ENCODE results near the gene ZCCHC7.
"Not testable (repeated sequence)": the region's sequence is repeated elsewhere in the genome, so short reads cannot be mapped to it uniquely, and the experiment has no call there.

Gene ZCCHC7

DNA sequence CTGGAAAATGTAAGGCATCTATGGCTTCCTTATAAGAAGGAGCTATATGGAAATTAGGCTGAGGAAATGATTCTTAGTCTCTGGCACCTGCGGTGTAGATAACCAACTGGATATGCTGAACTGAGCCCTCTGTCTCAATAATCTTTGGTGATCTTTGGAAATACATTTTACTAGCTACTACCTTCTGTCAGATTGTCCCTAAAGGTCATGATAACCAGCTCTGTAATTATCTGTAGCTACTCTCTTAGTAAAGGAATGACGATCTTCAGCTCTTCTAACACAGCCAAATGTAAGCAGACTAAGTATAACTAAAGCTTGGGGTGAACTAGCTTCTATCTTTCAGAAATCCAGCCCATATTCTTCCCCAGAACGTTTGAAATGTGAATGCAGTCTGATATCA is 177.2 kb downstream of the ZCCHC7 start:
- TF ChIP-seq, protein P1, sequence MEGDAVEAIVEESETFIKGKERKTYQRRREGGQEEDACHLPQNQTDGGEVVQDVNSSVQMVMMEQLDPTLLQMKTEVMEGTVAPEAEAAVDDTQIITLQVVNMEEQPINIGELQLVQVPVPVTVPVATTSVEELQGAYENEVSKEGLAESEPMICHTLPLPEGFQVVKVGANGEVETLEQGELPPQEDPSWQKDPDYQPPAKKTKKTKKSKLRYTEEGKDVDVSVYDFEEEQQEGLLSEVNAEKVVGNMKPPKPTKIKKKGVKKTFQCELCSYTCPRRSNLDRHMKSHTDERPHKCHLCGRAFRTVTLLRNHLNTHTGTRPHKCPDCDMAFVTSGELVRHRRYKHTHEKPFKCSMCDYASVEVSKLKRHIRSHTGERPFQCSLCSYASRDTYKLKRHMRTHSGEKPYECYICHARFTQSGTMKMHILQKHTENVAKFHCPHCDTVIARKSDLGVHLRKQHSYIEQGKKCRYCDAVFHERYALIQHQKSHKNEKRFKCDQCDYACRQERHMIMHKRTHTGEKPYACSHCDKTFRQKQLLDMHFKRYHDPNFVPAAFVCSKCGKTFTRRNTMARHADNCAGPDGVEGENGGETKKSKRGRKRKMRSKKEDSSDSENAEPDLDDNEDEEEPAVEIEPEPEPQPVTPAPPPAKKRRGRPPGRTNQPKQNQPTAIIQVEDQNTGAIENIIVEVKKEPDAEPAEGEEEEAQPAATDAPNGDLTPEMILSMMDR (conservative IDR thresholded peaks at IDR 0.05; ENCODE audit: control insufficient read depth, insufficient read depth, low read depth, low read length): no peak
- H3K4me3 ChIP-seq (ENCODE audit: control insufficient read depth, low read depth, low read length): no peak overlapping the region
- DNase-seq (ENCODE audit: low read depth): no peak

DNA sequence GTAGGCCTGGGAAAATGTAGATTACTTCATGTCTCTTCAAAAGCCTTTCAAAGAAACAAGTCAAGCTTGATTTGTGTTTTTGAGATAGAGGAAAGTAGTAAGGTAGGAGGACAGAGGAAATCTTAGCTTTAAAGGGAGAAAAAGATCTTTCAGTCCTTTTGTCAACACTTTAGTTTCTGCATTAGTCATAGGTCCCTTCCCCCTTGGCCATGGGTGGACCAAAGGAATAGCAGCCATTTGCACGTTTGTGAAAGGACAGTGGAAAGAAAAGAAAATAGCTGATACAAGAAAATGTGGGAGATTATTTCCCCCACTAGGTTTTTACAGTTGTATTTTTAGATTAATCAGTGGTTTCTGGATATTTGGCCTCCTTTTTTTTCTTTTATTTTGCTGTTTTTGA is 180.2 kb downstream of the ZCCHC7 start:
- peak; percentile 49 for DNase-seq (ENCODE audit: low read depth)
- TF ChIP-seq, protein P1 (conservative IDR thresholded peaks at IDR 0.05; ENCODE audit: control insufficient read depth, insufficient read depth, low read depth, low read length): no peak
- H3K4me3 ChIP-seq (ENCODE audit: control insufficient read depth, low read depth, low read length): no peak overlapping the region

DNA sequence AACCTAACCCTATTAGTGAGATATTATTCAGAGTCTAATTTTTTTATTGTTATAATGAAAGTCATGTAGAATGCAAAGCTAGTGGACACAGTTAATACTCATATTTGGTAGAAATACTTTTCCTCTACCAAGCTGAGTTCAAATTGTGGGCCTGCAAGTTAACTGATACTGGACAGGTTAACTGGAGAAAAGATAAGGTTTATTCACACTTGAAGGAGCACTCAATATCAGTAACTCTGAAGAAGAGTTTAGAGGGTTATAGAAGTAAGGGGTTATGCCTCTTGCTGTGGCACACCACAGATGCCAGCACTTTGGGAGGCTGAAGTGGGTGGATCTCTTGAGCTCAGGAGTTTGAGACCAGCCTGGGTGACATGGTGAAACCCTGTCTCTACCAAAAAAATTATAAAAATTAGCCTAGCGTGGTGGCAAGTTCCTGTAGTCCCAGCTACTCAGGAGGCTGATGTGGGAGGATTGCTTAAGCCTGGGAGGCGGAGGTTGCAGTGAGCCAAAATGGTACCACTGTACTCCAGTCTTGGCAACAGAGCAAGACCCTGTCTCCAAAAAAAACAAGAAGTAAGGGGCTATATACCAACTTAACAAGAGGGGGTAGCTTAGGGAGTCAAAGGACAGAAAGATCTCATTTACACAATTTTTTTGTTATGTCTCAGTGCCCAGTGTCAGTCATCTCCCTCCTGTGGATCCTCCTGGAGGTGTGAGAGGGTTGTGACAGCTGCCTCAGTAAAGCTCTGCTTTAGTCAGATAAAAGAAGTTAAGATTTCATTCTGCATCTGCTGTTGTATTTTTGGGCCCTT is 180.9 kb downstream of the ZCCHC7 start:
- H3K4me3 ChIP-seq (ENCODE audit: control insufficient read depth, low read depth, low read length): no peak overlapping the region
- DNase-seq (ENCODE audit: low read depth): no peak
- TF ChIP-seq, protein P1 (conservative IDR thresholded peaks at IDR 0.05; ENCODE audit: control insufficient read depth, insufficient read depth, low read depth, low read length): no peak

DNA sequence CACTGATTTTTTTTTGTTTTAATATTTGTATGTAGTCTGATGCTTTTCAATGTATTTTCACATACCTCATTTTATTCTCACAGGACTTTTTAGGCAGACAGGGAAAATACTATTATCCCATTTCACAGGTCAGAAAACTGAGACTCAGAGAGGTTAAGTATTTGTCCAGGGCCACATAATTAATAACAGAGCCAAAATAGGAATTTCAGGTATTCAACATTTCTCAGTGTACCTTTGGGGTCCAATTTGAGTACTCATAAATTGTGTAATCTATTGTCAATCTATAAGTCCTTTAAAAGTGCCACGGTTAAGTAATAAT is 181.4 kb downstream of the ZCCHC7 start:
- TF ChIP-seq, protein P1 (conservative IDR thresholded peaks at IDR 0.05; ENCODE audit: control insufficient read depth, insufficient read depth, low read depth, low read length): no peak
- no peak overlapping the region for H3K4me3 ChIP-seq (ENCODE audit: control insufficient read depth, low read depth, low read length)
- DNase-seq (ENCODE audit: low read depth): no peak

DNA sequence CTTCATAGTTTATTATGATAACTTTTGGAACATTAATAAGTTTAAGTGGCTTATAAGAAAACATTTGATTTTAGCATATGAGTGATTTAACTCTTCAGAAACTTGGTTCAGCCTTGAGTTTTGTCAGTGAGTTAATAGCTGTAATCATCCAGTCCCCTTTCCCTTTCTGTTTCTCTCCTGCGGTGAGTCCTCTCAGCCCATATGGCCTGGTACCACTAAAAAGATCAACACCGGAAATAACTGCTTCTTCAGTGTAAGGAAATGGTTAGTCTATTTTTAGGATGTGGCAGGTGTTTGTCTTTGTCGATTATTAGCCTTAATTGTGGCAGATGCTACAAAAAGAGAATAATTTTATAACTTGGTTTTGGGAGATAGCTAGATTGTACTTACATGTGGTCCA is 181.9 kb downstream of the ZCCHC7 start:
- DNase-seq (ENCODE audit: low read depth): no peak
- no peak overlapping the region for H3K4me3 ChIP-seq (ENCODE audit: control insufficient read depth, low read depth, low read length)
- TF ChIP-seq, protein P1 (conservative IDR thresholded peaks at IDR 0.05; ENCODE audit: control insufficient read depth, insufficient read depth, low read depth, low read length): no peak

DNA sequence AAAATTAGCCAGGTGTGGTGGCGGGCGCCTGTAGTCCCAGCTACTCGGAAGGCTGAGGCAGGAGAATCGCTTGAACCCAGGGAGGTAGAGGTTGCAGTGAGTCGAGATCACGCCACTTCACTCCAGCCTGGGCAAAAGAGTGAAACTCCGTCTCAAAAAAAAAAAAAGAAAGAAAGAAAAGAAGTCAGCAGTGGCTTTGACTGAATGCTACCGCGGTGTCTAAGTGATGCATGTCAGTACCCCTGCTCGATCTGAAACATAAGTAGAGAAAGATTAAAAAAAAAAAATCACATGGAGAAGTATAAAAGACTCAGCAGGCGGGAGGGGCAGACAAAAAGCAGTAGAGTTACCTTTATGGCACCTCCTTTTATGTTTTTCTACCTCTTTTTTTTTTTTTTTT is 182.9 kb downstream of the ZCCHC7 start:
- DNase-seq (ENCODE audit: low read depth); H3K4me3 ChIP-seq (ENCODE audit: control insufficient read depth, low read depth, low read length): not testable (repeated sequence)

DNA sequence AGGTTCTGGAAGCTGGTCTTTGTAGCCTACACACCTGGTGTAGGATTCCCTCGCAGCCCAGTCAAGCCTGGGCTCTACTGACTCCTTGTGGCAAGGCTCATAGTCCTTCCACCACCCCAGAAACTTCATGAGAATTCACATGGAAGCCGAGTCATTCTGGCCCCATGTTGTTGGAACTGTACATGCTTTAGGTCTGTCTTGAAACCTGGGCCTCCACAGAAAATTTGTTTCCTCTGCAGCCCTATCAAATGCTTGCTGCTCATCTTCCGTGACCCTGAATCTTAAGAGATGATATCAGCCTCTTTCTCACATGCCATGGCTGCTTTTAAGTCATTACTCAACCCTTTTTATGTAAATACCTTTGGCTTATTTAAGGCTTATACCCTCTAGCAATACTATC is 188.8 kb downstream of the ZCCHC7 start:
- H3K4me3 ChIP-seq (ENCODE audit: control insufficient read depth, low read depth, low read length): no peak overlapping the region
- TF ChIP-seq, protein P1 (conservative IDR thresholded peaks at IDR 0.05; ENCODE audit: control insufficient read depth, insufficient read depth, low read depth, low read length): peak; percentile 35
- peak; percentile 30 for DNase-seq (ENCODE audit: low read depth)

Data from fibroblast of mammary gland (primary cell).